Thyroid gland (tissue), 4 donors: ENCODE data around the gene FAM227A. TPM values are rescaled to one million over a fixed set of nuclear protein-coding genes. Genes with fewer than 3 reads are reported as not detected.
A peak's percentile ranks its signal among the peaks of the same experiment; 100 is the strongest.
"Not testable (repeated sequence)": the region's sequence is repeated elsewhere in the genome, so short reads cannot be mapped to it uniquely, and the experiment has no call there.

ENCODE experiments used
- DNase-seq, 2 donors: peaks; one replicate each; pipeline ENCODE4 v3.0.0-alpha.2; 2019
- H3K27ac ChIP-seq, 3 donors: fragments of 200-600 bp; sonication (generic); 1 replicate in 2 of 3; 2 replicates in 1 of 3; pipeline ENCODE4 v1.5.1; 2016 to 2019; ENCODE audit warnings: mild to moderate bottlenecking in 1 of 3, moderate library complexity in 1 of 3
- H3K27me3 ChIP-seq: fragments of 200-600 bp; sonication (generic); one replicate; pipeline ENCODE4 v1.5.1; 2019
- H3K36me3 ChIP-seq, 2 donors: fragments of 200-600 bp; sonication (generic); one replicate each; pipeline ENCODE4 v1.5.1; 2016 to 2019
- H3K4me1 ChIP-seq, 2 donors: fragments of 200-600 bp; sonication (generic); one replicate each; pipeline ENCODE4 v1.5.1; 2017 to 2019
- H3K4me3 ChIP-seq, 3 donors: fragments of 200-600 bp; sonication (generic); replicated peaks in 1 of 3; 1 replicate in 2 of 3; 2 replicates in 1 of 3; pipeline ENCODE4 v1.5.1; 2016; ENCODE audit warnings: mild to moderate bottlenecking in 1 of 3
- H3K9me3 ChIP-seq: fragments of 200-600 bp; sonication (generic); one replicate; pipeline ENCODE4 v1.5.1; 2017
- POLR2A ChIP-seq, 2 donors: fragments of 450-650 bp; IDR thresholded peaks; one replicate each; pipeline ENCODE4 v1.6.1; 2017; ENCODE audit warnings: antibody characterized with exemption in 2 of 2, mild to moderate bottlenecking in 2 of 2, moderate library complexity in 1 of 2
- WGBS, 2 donors: methylation state at CpG; one replicate each; pipeline ENCODE4 v1.1.5; 2017; 5-methylcytosine and 5-hydroxymethylcytosine counted together
- intact Hi-C: fragments of 100-400 bp; cut with DNase I; formaldehyde crosslinking; loops from one replicate; pipeline ENCODE4 v1.15.1; 2023
- total RNA-seq, 4 donors: library from RNA; depleted of rRNA; stranded (reverse); fragments of >200 nt; gene quantifications; one replicate each; pipeline ENCODE4 v1.2.3, GENCODE V29; 2016
- TF ChIP-seq, protein P1 (sequence below), 6 experiments: fragments of 200-600 bp in 3 of 6; fragments of 450-650 bp in 3 of 6; sonication (generic) in 3 of 6; IDR thresholded peaks; one replicate each; pipeline ENCODE4 v1.5.1; 2016 to 2019; ENCODE audit warnings: antibody characterized with exemption in 6 of 6, mild to moderate bottlenecking in 2 of 6, inconsistent platforms in 1 of 6, moderate library complexity in 1 of 6

The FAM227A gene
- total RNA-seq, 4 donors from 2014 or later, result 8.4 to 12.6 (median 10.4) TPM

DNA sequence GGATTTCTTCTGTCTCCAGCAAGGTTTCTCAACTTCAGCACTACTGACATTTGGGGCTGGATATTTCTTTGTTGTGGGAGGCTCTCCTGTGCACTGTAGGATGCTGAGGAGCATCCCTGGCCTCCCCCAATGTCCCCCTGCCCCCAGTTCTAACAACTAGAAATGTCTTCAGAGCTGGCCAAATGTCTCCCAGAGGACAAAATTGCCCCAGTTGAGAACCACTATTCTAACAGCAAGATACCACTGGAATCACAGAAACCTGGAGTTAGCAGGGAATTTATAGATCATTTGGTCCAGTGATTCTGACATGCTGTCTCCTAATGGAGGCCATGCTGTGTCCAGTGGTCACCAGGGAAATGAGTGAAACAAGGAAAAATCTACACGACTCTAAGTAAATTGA is 54.0 kb downstream of the FAM227A start:
- Histone ChIP-seq H3K36me3 (no peaks in the 10 kb centered on the region), H3K27me3 (no peaks in the 10 kb centered on the region), H3K9me3 (no peaks in the 10 kb centered on the region), H3K4me3 (no peak overlapping the region), H3K4me1 (no peaks in the 10 kb centered on the region), H3K27ac (no peak overlapping the region)
- intact Hi-C loops, result no loop called here
- TF ChIP-seq, protein P1, sequence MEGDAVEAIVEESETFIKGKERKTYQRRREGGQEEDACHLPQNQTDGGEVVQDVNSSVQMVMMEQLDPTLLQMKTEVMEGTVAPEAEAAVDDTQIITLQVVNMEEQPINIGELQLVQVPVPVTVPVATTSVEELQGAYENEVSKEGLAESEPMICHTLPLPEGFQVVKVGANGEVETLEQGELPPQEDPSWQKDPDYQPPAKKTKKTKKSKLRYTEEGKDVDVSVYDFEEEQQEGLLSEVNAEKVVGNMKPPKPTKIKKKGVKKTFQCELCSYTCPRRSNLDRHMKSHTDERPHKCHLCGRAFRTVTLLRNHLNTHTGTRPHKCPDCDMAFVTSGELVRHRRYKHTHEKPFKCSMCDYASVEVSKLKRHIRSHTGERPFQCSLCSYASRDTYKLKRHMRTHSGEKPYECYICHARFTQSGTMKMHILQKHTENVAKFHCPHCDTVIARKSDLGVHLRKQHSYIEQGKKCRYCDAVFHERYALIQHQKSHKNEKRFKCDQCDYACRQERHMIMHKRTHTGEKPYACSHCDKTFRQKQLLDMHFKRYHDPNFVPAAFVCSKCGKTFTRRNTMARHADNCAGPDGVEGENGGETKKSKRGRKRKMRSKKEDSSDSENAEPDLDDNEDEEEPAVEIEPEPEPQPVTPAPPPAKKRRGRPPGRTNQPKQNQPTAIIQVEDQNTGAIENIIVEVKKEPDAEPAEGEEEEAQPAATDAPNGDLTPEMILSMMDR (IDR thresholded peaks at IDR 0.05), result no peak
- WGBS, 2 donors, result 87 to 90% methylated on average over 1 of the region's 1 CpG
- DNase-seq, result no peak

DNA sequence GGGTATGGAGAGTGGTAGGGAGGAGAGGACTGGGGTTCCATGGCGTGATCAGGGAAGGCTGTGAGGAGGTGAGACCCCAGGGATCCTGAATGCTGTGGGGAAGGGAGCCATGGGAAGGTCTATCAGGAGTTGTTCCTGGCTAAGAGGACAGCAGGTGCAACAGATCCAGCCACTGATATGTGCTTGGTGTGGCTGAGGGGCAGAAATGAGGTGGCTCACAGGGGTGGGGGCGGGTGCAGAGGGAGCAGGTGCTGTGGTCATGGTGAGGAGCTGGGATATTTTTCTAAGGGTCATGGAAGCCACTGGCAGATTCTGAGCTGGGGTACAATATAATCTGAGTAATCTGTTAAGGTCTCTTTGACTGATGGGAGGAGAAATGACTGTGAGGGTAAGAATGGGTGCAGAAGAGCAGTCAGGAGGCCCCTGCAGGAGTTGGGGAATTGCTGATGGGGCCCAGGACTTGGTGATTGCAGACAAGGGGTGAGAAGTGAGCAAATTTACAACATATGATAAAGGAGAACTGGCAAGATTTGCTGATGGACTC is 54.9 kb downstream of the FAM227A start:
- TF ChIP-seq, protein P1 (IDR thresholded peaks at IDR 0.05), result no peak
- TF ChIP-seq POLR2A (IDR thresholded peaks at IDR 0.05), result no peak
- H3K27me3 ChIP-seq, result no peaks in the 10 kb centered on the region
- no peaks in the 10 kb centered on the region for H3K4me1 ChIP-seq
- no peaks in the 10 kb centered on the region for H3K9me3 ChIP-seq
- no peak overlapping the region for H3K27ac ChIP-seq
- no peak overlapping the region for H3K4me3 ChIP-seq
- 87 to 99% methylated on average over 2 of the region's 2 CpGs for WGBS, 2 donors
- intact Hi-C loops, result no loop called here
- DNase-seq, result no peak
- no peaks in the 10 kb centered on the region for H3K36me3 ChIP-seq

DNA sequence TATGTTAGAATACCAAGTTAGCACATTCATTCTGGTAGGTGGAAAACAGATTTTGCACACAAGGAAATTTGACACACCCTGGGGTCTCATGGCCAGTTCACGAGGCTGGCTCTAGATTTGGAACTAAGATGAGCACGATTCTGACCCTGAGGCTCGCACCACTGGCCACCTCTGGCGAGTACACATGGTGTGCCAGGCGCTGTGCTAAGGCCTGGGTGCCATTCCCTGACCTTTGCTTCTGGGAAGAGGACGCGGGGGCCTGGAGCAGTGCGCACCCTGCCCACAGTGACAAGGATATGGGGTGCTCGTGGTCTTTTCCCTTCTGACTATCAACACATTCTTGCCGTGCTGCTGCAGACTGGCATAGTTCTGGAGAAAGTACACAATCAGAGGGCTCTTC is 56.7 kb downstream of the FAM227A start:
- DNase-seq, result no peak
- Histone ChIP-seq H3K9me3 (no peaks in the 10 kb centered on the region), H3K27me3 (no peaks in the 10 kb centered on the region), H3K4me1 (no peaks in the 10 kb centered on the region), H3K4me3 (no peak overlapping the region), H3K36me3 (no peaks in the 10 kb centered on the region), H3K27ac (no peak overlapping the region)
- no peak for TF ChIP-seq POLR2A (IDR thresholded peaks at IDR 0.05)
- 95% methylated on average over 9 to 10 of the region's 10 CpGs for WGBS, 2 donors
- intact Hi-C loops, result no loop called here

DNA sequence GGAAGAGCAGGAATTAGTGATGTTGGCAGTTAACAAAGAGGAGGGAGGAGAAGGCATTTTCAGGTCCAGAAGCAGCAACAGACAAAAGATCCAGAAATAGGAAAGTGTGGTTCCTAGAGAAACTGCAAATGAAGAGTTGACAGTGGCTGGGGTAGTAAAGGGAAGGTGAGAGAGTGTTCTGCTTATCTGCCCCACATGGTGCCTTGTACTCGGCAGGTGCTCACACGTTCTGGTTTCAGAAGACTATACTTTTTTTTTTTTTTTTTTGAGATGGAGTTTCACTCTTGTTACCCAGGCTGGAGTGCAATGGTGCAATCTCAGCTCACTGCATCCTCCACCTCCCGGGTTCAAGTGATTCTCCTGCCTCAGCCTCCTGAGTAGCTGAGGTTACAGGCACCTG is 73.3 kb downstream of the FAM227A start:
- H3K27me3 ChIP-seq, H3K27ac ChIP-seq, intact Hi-C loops, H3K9me3 ChIP-seq, DNase-seq, H3K4me1 ChIP-seq, H3K4me3 ChIP-seq, H3K36me3 ChIP-seq: not testable (repeated sequence)
- 82 to 88% methylated on average over 3 of the region's 3 CpGs for WGBS, 2 donors

DNA sequence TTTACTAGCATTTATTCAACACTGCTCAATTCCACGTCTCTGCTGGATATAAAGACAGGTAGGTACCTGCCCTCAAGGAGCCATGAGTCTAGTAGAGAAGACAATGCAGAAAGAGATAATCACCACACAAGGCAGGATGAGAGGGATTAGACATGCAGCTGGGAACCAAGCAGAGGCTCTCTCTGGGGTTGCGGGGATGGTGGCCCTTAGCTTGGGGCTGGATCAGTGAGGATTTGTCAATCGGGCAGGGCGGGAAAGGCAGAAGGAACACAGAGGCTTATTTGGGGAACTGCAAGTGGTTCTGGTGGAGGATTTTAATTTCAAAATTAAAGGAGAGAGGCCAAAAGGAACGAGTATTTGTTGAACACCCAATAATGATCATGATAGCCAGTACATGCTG is 77.7 kb downstream of the FAM227A start:
- H3K4me1 ChIP-seq, result no peaks in the 10 kb centered on the region
- H3K27ac ChIP-seq, result no peak overlapping the region
- 72 to 73% methylated on average over 5 of the region's 5 CpGs for WGBS, 2 donors
- TF ChIP-seq, protein P1 (IDR thresholded peaks at IDR 0.05), result no peak
- TF ChIP-seq POLR2A (IDR thresholded peaks at IDR 0.05), result no peak
- H3K36me3 ChIP-seq, result no peaks in the 10 kb centered on the region
- H3K27me3 ChIP-seq, result no peaks in the 10 kb centered on the region
- DNase-seq, result no peak
- intact Hi-C loops, result no loop called here
- no peaks in the 10 kb centered on the region for H3K9me3 ChIP-seq
- H3K4me3 ChIP-seq, result no peak overlapping the region

DNA sequence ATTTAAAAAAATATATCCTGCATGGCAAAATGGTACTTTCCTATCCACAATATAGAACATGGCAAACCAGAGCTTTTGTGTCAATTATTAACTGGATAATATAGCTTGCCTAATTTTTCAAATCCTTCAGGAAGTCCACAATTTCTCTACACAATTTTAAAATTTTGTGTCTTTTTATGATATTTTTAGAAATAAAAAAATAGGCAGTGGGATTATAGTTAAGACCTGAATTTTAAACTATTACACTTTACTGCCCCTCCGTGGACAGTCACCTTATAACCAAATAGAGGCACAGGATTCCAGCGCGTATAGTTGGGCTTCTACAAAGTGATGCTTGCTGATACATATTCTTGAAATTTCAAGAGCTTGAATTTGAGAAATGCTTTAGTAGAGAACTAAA is 84.1 kb downstream of the FAM227A start:
- WGBS, 2 donors, result 3 to 10% methylated on average over 3 of the region's 3 CpGs
- no peaks in the 10 kb centered on the region for H3K27me3 ChIP-seq
- no peak overlapping the region for H3K27ac ChIP-seq
- H3K9me3 ChIP-seq, result no peaks in the 10 kb centered on the region
- H3K4me1 ChIP-seq, result peaks cover 0 to 4% of the 10 kb centered on the region in 2 donors
- no peaks in the 10 kb centered on the region for H3K36me3 ChIP-seq
- TF ChIP-seq, protein P1 (IDR thresholded peaks at IDR 0.05), result peak in 5 of 6 experiments; percentile 17 to 62 (median 56)
- TF ChIP-seq POLR2A (IDR thresholded peaks at IDR 0.05), result no peak
- intact Hi-C loops, result loop anchor here (5.0 kb wide), 2 partner anchors 220 to 515 kb away; partner anchors contain the start of gene PICK1
- H3K4me3 ChIP-seq, result no peak overlapping the region
- peak; percentile 26 to 36 for DNase-seq
